Activated CD8-positive, alpha-beta memory T cell treated with anti-CD3 and anti-CD28 coated beads for 1 hour (primary cell): Measurements from ENCODE around the gene TSKS.
A peak's percentile ranks its signal among the peaks of the same experiment; 100 is the strongest.

ENCODE experiments used
- DNase-seq, 2 donors: peaks; one replicate each; pipeline ENCODE4 v3.0.0-alpha.2; 2020; ENCODE audit warnings: low read depth in 1 of 2; ENCODE audit errors: extremely low read depth in 1 of 2

The TSKS gene, protein sequence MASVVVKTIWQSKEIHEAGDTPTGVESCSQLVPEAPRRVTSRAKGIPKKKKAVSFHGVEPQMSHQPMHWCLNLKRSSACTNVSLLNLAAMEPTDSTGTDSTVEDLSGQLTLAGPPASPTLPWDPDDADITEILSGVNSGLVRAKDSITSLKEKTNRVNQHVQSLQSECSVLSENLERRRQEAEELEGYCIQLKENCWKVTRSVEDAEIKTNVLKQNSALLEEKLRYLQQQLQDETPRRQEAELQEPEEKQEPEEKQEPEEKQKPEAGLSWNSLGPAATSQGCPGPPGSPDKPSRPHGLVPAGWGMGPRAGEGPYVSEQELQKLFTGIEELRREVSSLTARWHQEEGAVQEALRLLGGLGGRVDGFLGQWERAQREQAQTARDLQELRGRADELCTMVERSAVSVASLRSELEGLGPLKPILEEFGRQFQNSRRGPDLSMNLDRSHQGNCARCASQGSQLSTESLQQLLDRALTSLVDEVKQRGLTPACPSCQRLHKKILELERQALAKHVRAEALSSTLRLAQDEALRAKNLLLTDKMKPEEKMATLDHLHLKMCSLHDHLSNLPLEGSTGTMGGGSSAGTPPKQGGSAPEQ

DNA sequence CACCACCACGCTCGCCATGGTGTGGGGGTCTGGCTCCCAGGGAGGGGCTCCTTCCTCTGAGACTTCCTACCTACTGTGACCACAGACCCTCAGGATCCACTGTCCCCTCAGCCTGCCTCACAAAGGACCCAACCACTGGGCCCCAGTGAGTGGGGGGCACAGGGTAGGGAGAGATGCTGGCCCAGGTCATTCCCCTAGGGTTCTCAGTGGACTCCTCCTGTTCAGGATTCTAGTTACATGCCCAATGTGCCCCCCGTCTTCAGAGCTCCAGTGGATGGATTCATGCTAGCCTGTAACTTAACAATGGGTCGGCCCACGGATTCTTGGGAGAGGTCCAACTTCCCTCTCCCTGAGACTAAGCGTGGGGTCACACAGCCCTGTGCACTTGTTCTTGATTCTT, at the start of gene TSKS:
TSS of gene TSKS (minus strand) at position 77 of the 400 bp plus-strand sequence. CDS start at position 18, 59 bp downstream.
- DNase-seq: no peak

DNA sequence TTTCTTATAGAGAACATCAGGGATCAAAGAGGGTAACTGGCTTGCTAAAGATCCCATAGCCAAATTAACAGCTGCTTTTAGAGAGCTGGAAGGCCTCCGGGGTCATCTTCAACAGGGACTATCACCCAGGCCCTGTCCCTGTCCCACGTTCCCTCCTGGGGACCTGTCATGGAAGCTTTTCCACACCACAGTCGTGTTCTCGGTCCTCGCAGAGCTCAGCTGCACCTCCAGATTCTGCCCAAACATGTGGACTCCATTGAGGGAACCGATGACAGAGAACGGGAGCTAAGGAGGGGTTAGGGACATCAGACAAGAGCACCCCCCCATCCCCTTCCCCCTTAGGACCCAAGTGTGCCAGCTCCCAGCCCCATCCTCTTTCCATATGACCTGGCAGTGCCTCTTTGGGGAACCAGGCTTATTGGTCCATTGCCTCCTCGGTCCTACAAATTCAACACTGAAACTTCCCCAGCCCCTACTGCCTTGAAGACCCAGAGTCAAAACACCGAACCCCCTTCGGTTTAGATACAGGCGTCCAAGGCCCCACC, 49.4 kb upstream of the TSKS start:
- no peak for DNase-seq

DNA sequence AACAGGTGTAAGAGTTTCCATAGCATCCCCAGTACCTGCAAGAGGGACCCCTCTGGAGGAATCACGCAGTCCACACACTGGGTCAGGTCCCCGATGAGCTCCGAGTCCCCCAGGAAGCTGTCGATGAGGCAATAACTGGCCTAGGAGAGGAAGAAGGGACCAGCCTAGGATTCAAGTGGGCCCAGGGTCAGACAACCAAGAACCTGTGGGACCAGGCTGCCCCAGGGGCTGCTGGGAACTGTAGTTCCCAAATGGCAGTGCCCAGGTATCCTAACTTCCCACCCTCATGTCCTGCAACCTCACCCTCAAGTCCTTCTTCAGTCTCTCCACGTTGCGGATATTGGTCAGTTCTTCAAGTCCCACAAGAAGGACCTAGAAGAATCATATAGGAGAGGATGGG, 48.2 kb upstream of the TSKS start:
- DNase-seq: no peak

DNA sequence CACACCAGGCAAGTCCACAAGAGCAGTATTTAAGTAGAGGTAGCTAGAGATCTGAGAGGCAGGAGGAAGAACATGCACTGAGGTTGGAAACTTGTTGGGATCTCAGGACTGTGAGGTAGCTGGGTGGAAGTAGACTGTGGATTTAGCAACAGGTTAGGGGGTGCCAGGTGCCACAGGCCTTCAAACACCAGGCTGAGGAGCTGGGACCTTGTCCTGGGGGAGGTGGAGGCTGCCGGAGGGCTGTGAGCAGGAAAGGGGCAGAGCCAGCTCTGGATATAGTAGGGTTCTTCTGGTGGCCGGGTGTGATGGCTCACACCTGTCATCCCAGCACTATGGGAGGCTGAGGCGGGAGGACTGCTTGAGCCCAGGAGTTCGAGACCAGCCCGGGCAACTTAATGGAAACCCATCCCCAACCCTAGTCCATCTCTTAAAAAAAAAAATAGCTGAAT, 46.9 kb upstream of the TSKS start:
- no peak for DNase-seq

DNA sequence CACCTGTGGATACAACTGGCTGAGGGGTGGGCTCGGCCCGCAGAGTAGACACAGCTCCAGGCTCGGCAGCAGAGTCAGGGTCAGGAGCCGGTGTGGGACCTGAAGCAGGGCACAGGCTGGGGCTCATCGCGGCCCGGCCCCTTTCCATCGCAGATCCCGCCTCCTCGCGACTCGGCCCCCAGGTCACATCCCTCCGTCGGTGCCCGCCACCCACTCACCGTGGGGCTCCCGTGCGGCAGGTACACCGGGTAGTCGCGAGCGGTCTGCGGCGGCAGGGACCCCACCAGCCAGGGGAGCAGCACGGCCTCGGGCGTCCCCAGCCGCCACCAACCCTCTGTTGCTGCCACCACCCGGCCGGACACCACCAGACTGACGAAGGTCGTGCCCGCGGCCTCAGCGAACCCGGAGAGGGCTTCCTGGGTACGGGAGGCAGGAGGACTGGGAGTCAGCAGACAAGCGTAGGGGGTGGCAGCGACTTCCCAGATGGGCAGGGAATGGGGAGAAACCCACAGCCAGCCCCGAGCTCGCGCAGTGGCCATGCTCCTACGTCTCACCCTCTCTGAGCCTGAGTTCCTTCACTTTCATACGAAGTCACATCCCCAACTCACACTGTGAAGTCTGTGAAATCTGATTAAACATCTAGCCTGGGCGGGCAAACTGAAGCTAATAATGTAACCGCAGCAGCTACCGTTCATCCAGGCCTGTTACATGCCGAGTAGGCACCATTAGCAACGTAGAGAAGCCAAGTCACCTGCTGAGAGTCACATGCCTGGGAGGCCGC, 46.2 kb upstream of the TSKS start:
- peak in 1 of 2 donors; percentile 24 for DNase-seq

DNA sequence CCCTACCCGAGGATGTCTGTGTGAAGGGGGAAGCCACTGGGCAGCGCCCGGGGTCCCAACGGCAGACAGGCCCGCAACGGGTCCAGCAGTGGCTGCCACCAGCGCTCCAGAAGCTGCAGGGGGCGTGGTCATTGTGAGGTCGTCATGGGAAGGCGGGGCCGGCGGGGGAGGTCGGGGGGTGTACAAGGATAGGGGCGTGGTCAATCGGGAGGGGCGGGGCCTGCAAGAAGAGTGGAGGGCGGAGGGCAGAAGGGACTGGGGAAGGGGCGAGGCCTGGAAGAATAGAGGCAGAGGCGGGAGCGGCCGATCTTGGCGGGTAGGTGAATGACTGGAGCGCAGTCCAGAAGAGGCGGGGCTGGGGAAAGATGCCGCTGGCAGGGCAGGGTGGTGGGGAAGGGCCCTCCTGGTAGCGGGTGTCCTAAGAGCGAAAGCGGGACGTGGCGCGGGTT, 45.6 kb upstream of the TSKS start:
- peak; percentile 73 to 79 for DNase-seq

DNA sequence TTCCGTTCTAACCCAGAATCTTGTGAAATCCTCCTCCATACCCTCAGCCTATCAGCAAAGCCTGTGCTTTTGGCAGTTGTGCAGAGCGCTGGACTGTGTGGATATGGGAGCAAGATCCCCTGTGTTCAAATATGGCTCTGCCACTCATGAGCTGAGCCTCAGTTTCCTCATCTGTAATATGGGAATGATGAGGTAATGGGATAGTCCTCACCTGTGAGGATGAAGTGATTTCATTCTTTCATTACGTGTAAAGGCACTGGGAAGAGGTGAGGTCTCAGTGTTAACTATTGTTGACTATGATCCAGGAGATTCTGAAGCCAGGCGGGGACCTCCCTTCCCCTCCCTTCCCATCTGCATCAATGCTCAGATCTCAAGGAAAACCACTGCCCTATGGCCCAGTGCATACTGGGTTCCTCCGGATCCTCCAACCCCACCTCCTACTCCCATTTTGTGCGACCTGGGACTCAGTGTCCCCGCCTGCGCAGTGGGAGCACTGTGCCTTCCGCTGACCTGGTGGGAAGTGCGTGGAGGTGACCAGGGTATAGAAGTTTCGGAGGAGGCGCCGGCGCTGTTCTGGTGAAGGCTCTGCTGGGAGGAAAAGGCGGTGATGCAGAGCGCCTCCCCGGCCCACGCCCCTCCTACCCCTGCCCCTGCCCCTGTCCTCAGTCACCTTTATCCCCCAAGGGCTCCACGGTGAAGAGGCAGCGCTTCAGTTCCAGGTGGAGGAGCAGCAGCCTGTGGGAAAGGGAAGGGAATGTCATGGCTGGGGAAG, 45.0 kb upstream of the TSKS start:
- no peak for DNase-seq

DNA sequence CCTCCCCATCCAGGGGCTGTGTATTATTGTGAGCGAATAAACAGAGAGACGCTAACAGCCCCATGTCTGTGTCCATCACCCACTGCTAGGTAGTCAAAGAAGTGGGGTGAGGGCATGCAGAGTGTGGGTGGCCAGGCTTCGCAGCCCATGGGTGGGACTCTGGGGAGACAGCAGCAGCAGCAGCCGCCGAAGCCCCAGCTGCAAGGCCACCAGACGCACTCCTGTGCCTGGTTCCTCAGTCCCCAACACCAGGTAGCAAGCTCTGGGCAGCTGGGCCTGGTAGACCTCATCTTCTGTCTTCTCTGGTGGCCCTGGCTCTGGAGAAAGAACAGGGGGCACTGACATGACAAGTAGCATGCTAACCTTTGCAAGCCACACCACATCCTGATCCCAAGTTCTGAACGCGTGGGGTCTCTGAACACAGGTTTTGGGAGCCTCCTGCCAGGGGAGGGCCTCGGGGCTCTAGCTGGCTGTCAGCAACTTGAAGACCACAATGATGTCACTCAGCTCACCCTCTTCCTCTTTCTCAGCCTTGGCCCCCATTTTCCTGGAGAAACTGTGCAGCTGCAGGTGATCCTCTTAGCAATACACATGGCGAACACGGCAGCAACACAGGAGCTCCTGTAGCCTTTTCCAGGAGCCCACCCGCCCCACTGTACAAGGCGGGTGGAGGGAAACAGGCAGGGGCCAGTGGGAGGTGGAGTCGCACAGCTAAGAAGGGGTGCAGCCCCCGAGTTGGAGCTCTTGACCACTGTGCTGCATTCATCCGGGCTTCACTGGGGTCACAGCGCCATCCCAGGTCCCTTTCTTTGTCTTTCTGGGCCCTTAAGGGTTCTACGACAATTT, 44.2 kb upstream of the TSKS start:
- no peak for DNase-seq

DNA sequence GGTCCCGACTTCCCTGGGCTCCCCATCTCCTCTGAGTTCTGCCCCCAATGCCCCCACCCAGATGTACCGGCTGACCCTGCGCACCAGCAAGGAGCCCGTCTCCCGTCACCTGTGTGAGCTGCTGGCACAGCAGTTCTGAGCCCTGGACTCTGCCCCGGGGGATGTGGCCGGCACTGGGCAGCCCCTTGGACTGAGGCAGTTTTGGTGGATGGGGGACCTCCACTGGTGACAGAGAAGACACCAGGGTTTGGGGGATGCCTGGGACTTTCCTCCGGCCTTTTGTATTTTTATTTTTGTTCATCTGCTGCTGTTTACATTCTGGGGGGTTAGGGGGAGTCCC, 43.5 kb upstream of the TSKS start:
- no peak for DNase-seq

DNA sequence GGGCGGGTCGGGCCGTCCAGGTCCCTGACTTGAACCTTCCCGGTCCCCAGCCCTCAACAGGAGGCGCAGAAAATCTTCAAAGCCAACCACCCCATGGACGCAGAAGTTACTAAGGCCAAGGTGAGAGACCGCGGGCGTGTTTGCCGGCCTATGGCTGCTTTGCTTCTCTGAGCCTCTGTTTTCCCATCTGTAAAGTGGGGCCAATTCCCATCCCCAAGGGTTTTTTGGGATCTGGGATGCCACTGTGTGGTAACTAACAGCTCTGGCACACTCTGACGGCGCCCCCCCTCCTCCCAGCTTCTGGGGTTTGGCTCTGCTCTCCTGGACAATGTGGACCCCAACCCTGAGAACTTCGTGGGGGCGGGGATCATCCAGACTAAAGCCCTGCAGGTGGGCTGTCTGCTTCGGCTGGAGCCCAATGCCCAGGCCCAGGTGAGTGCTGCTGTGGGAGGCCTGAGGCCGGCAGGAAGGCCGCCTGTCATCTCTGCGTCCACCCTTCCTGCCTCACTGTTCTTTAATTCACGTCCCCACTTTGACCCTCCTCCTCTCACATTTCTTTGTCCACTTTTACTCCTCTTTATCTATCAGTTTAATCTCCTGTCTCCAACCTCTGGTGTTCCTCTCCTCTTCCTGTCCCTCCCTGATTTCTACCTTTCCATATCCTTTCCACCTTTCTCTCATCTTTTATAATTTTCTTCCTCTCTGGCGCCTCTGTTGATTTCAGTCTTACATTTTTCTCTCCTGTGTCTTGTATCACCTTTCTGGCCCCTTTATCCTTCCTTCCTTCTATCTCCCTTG, 42.9 kb upstream of the TSKS start:
- no peak for DNase-seq

DNA sequence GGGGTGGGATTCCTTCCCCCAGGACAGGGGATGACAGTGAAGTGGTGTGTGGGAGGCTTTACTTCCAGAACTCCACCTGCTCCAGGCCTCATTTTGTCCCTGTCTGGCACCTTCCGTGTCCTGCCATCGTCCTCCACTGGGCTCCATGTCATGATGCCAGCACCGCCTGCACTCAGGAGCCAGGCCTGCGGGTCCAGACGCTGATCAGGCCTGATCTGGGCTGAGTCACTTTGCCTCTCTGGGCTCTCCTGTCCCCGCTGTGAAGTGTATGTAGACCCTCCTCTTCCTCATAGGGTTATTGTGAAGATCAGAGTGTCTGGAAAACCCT, 40.4 kb upstream of the TSKS start:
- no peak for DNase-seq

DNA sequence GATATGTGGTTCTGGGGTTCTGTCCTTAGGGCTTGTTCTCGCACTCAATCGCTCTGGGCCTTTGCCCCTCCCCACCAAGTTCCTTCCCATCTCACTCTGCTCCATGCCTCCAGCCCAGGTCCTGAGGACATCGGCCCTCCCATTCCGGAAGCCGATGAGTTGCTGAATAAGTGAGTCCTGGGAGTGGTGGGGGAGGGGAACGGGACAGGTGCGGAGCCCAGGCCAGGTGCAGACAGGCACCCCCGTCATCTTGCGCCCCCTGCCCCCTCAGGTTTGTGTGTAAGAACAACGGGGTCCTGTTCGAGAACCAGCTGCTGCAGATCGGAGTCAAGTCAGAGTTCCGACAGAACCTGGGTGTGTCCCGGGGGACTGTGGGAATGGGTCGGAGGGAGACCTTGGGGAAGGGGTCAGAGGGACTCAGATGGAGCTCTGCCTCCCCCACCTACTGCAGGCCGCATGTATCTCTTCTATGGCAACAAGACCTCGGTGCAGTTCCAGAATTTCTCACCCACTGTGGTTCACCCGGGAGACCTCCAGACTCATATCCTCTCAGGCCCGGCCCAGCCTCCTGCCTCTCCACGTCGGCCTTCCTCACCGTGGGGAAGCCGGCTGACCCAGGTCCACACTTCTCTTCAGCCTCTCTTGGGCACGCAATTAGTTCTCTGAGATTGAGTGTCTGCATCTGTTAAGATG, 39.9 kb upstream of the TSKS start:
- no peak for DNase-seq

DNA sequence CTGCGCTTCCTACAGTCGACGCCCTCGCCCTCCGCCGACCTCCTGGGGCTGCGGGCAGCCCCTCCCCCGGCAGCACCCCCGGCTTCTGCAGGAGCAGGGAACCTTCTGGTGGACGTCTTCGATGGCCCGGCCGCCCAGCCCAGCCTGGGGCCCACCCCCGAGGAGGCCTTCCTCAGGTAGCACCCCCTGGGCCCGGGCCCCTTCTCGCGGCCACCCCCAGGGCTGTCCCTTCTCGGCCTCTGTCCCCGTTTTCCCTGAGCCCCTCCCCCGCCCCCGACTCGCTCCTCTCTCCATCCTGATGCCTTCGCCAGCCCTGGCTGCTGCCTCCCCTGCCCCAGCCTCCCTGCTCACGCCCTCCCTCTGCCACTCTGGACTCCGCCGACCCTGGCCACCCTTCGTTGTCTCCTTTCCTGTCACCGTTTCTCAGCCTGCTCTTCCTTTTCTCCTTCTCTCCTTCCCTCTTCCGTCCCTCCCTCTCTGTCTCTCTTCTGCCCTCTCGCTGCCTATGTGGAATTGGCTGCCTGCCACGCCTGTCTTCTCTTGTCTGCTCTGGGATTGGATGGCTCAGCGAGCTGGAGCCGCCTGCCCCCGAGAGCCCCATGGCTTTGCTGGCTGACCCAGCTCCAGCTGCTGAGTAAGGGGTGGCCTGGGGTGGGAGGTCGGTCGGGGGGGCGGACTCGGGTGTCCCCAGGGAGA, 39.0 kb upstream of the TSKS start:
- DNase-seq: no peak

DNA sequence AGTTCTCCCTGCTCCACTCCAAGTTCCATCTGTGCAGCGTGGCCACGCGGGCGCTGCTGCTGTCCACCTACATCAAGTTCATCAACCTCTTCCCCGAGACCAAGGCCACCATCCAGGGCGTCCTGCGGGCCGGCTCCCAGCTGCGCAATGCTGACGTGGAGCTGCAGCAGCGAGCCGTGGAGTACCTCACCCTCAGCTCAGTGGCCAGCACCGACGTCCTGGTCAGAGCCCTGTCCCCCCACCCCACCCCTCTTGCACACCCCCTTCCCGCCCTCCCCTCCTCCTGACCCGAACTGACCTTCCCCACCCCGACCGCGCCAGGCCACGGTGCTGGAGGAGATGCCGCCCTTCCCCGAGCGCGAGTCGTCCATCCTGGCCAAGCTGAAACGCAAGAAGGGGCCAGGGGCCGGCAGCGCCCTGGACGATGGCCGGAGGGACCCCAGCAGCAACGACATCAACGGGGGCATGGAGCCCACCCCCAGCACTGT, 38.3 kb upstream of the TSKS start:
- no peak for DNase-seq

DNA sequence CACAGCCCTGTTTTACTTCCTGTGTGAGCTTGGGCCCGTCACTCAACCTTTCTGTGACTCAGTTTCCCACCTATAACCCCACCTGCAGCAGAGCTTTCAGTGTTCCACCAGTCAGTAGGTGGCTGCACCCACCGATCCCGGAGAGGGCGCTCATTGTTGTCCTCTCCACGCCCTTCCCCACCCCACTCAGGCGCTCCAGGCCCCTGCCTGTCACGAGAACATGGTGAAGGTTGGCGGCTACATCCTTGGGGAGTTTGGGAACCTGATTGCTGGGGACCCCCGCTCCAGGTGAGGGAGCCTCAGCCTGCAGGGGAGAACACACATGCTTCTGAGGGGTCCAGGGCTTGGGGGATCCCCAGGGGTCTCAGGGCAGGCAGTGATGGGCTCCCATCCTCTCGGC, 37.7 kb upstream of the TSKS start:
- DNase-seq: no peak

DNA sequence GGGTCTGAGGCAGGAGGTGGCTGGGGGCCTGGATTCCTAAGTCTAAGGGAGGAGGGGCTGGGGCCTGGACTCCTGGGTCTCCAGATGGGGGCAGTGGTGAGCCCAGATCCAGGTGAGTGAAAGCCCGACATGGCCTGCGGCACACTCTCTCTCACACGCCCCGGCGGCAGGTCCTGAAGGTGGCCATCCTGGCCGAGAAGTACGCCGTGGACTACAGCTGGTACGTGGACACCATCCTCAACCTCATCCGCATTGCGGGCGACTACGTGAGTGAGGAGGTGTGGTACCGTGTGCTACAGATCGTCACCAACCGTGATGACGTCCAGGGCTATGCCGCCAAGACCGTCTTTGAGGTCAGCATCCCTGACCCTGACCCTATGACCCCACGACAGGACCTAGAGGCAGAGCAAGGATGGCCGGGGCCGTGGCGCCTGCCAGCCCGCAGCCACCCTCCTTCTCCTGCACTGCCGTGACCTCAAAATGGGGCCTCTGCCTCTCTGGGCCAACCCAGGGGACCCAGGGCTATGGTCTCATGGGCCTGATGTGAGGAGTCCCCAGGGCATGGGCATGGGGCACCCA, 36.8 kb upstream of the TSKS start:
- DNase-seq: no peak

DNA sequence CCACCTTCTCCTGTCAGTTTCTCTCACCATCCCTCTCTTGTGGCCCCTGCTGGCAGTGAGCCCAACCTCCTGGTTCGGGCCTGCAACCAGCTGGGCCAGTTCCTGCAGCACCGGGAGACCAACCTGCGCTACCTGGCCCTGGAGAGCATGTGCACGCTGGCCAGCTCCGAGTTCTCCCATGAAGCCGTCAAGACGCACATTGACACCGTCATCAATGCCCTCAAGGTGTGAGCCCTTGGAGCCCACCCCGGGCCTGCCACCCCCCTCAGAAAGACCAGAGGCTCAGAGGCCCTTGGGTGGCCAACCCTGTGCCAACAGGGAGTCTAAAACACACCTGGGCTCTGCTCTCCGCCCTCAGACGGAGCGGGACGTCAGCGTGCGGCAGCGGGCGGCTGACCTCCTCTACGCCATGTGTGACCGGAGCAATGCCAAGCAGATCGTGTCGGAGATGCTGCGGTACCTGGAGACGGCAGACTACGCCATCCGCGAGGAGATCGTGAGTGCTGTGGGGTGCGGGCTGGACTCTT, 36.2 kb upstream of the TSKS start:
- no peak for DNase-seq
